Breast epithelium (tissue), 4 donors: ENCODE results near the gene FTSJ3. TPM values are rescaled to one million over a fixed set of nuclear protein-coding genes. Genes with fewer than 3 reads are reported as not detected.

Experiments used
- DNase-seq, 2 donors: peaks; one replicate each; pipeline ENCODE4 v3.0.0-alpha.2; 2019; ENCODE audit warnings: low spot score in 2 of 2
- H3K27ac ChIP-seq, 2 donors: fragments of 200-600 bp; sonication (generic) in 1 of 2; one replicate each; pipeline ENCODE4 v1.5.1; 2016 to 2019; ENCODE audit warnings: mild to moderate bottlenecking in 1 of 2
- H3K27me3 ChIP-seq, 2 donors: fragments of 200-600 bp; sonication (generic) in 1 of 2; one replicate each; pipeline versions ENCODE4 v1.5.1 to v1.6.0; 2017 to 2019; ENCODE audit warnings: control low read depth in 1 of 2, mild to moderate bottlenecking in 1 of 2
- H3K36me3 ChIP-seq: fragments of 200-600 bp; one replicate; pipeline ENCODE4 v1.5.1; 2019
- H3K4me1 ChIP-seq, 2 donors: fragments of 200-600 bp; sonication (generic); one replicate each; pipeline ENCODE4 v1.5.1; 2016 to 2019; ENCODE audit warnings: control low read depth in 1 of 2
- H3K4me3 ChIP-seq, 3 donors: fragments of 200-600 bp; sonication (generic); 1 replicate in 2 of 3; 2 replicates in 1 of 3; pipeline ENCODE4 v1.5.1; 2016 to 2019; ENCODE audit warnings: mild to moderate bottlenecking in 3 of 3, moderate library complexity in 2 of 3
- H3K9me3 ChIP-seq, 2 donors: fragments of 200-600 bp; sonication (generic) in 1 of 2; one replicate each; pipeline ENCODE4 v1.5.1; 2016 to 2019; ENCODE audit warnings: control low read depth in 1 of 2
- CTCF ChIP-seq, 3 donors: fragments of 450-650 bp; IDR thresholded peaks; one replicate each; pipeline ENCODE4 v1.5.1; 2016 to 2017; ENCODE audit warnings: antibody characterized with exemption in 3 of 3, mild to moderate bottlenecking in 3 of 3, moderate library complexity in 3 of 3
- POLR2A ChIP-seq: fragments of 450-650 bp; IDR thresholded peaks from one replicate; pipeline ENCODE4 v1.6.1; 2016; ENCODE audit warnings: antibody characterized with exemption, mild to moderate bottlenecking, moderate library complexity
- POLR2AphosphoS5 ChIP-seq, 3 donors: sonication (generic); formaldehyde crosslinking; IDR thresholded peaks; one replicate each; pipeline ENCODE4 v1.6.1; 2017; ENCODE audit warnings: antibody characterized with exemption in 3 of 3
- intact Hi-C: fragments of 100-400 bp; cut with DNase I; formaldehyde crosslinking; loops from one replicate; pipeline ENCODE4 v1.15.1; 2023; ENCODE audit warnings: low total_unique reads
- total RNA-seq, 3 donors: library from RNA; depleted of rRNA; stranded (reverse); fragments of >200 nt; gene quantifications; one replicate each; pipeline ENCODE4 v1.1.0, GENCODE V29; 2016

Gene FTSJ3
- total RNA-seq, 3 donors from 2014 or later: 55.4 to 78.7 (median 59.1) TPM

GRCh38 chr17:63819585-63820537 is 7.6 kb downstream of the FTSJ3 start:
- Histone ChIP-seq H3K27me3 (no peaks in the 10 kb centered on the region), H3K27ac (peak overlapping the region; percentile 17 to 49), H3K4me3 (no peak overlapping the region), H3K4me1 (no peaks in the 10 kb centered on the region), H3K9me3 (no peaks in the 10 kb centered on the region), H3K36me3 (peaks cover 31% of the 10 kb centered on the region)
- intact Hi-C loops: no loop called here
- DNase-seq: no peak
- TF ChIP-seq POLR2AphosphoS5 (IDR thresholded peaks at IDR 0.05): no peak
- TF ChIP-seq CTCF (IDR thresholded peaks at IDR 0.05): no peak
- TF ChIP-seq POLR2A: no peak

- DNase-seq: no peak
- peaks cover 31% of the 10 kb centered on the region for H3K36me3 ChIP-seq
- H3K4me3 ChIP-seq: no peak overlapping the region
- H3K27me3 ChIP-seq: no peaks in the 10 kb centered on the region
- H3K27ac ChIP-seq: peak overlapping the region in 1 of 2 donors; percentile 49
- no peaks in the 10 kb centered on the region for H3K9me3 ChIP-seq
- TF ChIP-seq POLR2A: no peak
- TF ChIP-seq CTCF (IDR thresholded peaks at IDR 0.05): no peak
- TF ChIP-seq POLR2AphosphoS5 (IDR thresholded peaks at IDR 0.05): no peak
- intact Hi-C loops: no loop called here
- no peaks in the 10 kb centered on the region for H3K4me1 ChIP-seq
These were observed 8.3 kb downstream of the FTSJ3 start for GRCh38 chr17:63819131-63819530.

- Histone ChIP-seq H3K36me3 (peaks cover 36% of the 10 kb centered on the region), H3K4me1 (no peaks in the 10 kb centered on the region), H3K27me3 (no peaks in the 10 kb centered on the region), H3K27ac (no peak overlapping the region), H3K4me3 (no peak overlapping the region), H3K9me3 (no peaks in the 10 kb centered on the region)
- DNase-seq: no peak
- intact Hi-C loops: no loop called here
- TF ChIP-seq POLR2A (no peak), POLR2AphosphoS5 (IDR thresholded peaks at IDR 0.05) (no peak), CTCF (IDR thresholded peaks at IDR 0.05) (no peak)
These were observed 9.6 kb downstream of the FTSJ3 start for GRCh38 chr17:63817736-63818385.

GRCh38 chr17:63816669-63817068 is 10.8 kb downstream of the FTSJ3 start:
- no peaks in the 10 kb centered on the region for H3K9me3 ChIP-seq
- H3K27me3 ChIP-seq: no peaks in the 10 kb centered on the region
- H3K36me3 ChIP-seq: peaks cover 43% of the 10 kb centered on the region
- no peak for DNase-seq
- no peak overlapping the region for H3K4me3 ChIP-seq
- intact Hi-C loops: no loop called here
- H3K27ac ChIP-seq: no peak overlapping the region
- H3K4me1 ChIP-seq: no peaks in the 10 kb centered on the region
- TF ChIP-seq POLR2AphosphoS5 (IDR thresholded peaks at IDR 0.05): no peak
- TF ChIP-seq CTCF (IDR thresholded peaks at IDR 0.05): no peak
- no peak for TF ChIP-seq POLR2A

- Histone ChIP-seq H3K4me3 (no peak overlapping the region), H3K36me3 (peaks cover 40% of the 10 kb centered on the region), H3K9me3 (no peaks in the 10 kb centered on the region), H3K27ac (no peak overlapping the region), H3K4me1 (no peaks in the 10 kb centered on the region), H3K27me3 (no peaks in the 10 kb centered on the region)
- DNase-seq: no peak
- no peak for TF ChIP-seq POLR2AphosphoS5 (IDR thresholded peaks at IDR 0.05)
- TF ChIP-seq CTCF (IDR thresholded peaks at IDR 0.05): no peak
- TF ChIP-seq POLR2A: no peak
- intact Hi-C loops: no loop called here
These were observed 11.3 kb downstream of the FTSJ3 start for GRCh38 chr17:63816123-63816522.
